ENCODE measurements around the gene WDR33.

Gene WDR33

GRCh38 chr2:127658146-127658545, 152.8 kb downstream of the WDR33 start:
- no peak for TF ChIP-seq ZNF70 (CRISPR knock-in tag; IDR thresholded peaks at IDR 0.05)
- no peak for TF ChIP-seq PATZ1 (CRISPR knock-in tag; IDR thresholded peaks at IDR 0.05; ENCODE audit: borderline replicate concordance)
- TF ChIP-seq RARB (CRISPR knock-in tag; IDR thresholded peaks at IDR 0.05): no peak
- no peak for TF ChIP-seq CREB5 (CRISPR knock-in tag; IDR thresholded peaks at IDR 0.05; ENCODE audit: low read depth)
- TF ChIP-seq CSDC2 (CRISPR knock-in tag; IDR thresholded peaks at IDR 0.05): no peak
- no peak for ATAC-seq

- no peak for ATAC-seq
Measured at GRCh38 chr2:127657232-127657595, 153.8 kb downstream of the WDR33 start.

More at GRCh38 chr2:127657232-127657595, 153.8 kb downstream of the WDR33 start:
- TF ChIP-seq OSR1 (CRISPR knock-in tag; IDR thresholded peaks at IDR 0.05) (no peak), CREB5 (CRISPR knock-in tag; IDR thresholded peaks at IDR 0.05; ENCODE audit: low read depth) (no peak), SNAI2 (CRISPR knock-in tag; IDR thresholded peaks at IDR 0.05) (no peak), CSRNP3 (CRISPR knock-in tag; IDR thresholded peaks at IDR 0.05) (no peak), ZFP3 (CRISPR knock-in tag; IDR thresholded peaks at IDR 0.05) (no peak), TCF4 (CRISPR knock-in tag; IDR thresholded peaks at IDR 0.05; ENCODE audit: borderline replicate concordance) (no peak), BACH2 (CRISPR knock-in tag; IDR thresholded peaks at IDR 0.05; ENCODE audit: borderline replicate concordance) (no peak), TSHZ2 (CRISPR knock-in tag; IDR thresholded peaks at IDR 0.05) (no peak), ZC3H10 (CRISPR knock-in tag; IDR thresholded peaks at IDR 0.05) (no peak), ARNTL (CRISPR knock-in tag; IDR thresholded peaks at IDR 0.05; ENCODE audit: borderline replicate concordance, low read depth) (no peak), POU6F1 (CRISPR knock-in tag; IDR thresholded peaks at IDR 0.05; ENCODE audit: borderline replicate concordance, low read depth) (no peak), ZNF8 (CRISPR knock-in tag; IDR thresholded peaks at IDR 0.05) (no peak)

Measured in SK-N-SH treated with all-trans-retinoic acid at 6 μM for 48 hours (cell line).